CD4-positive, alpha-beta T cell treated with Interleukin-2 at 100 ng/mL for 4 hours (primary cell): ENCODE results near the gene ZNF775.

ENCODE experiments used
- DNase-seq: peaks from one replicate; pipeline ENCODE4 v3.0.0-alpha.2; 2020; ENCODE audit warnings: low spot score

Gene ZNF775

GRCh38 chr7:150378853-150379440 lies at the start of gene ZNF775:
ZNF775 (plus strand) TSS chr7:150379330; CDS start chr7:150388471, 9,141 bp downstream.
- peak; percentile 93 for DNase-seq

GRCh38 chr7:150329331-150330120 lies 49.6 kb upstream of the ZNF775 start:
- no peak for DNase-seq

- no peak for DNase-seq
Measured at GRCh38 chr7:150330211-150330885, 48.8 kb upstream of the ZNF775 start.

GRCh38 chr7:150332852-150333635 lies 46.1 kb upstream of the ZNF775 start:
- DNase-seq, result no peak

- DNase-seq, result no peak
Measured at GRCh38 chr7:150333659-150334058, 45.5 kb upstream of the ZNF775 start.

- no peak for DNase-seq
Measured at GRCh38 chr7:150334108-150334507, 45.0 kb upstream of the ZNF775 start.

- no peak for DNase-seq
Measured at GRCh38 chr7:150335108-150335773, 43.9 kb upstream of the ZNF775 start.

- DNase-seq, result no peak
Measured at GRCh38 chr7:150335774-150336112, 43.4 kb upstream of the ZNF775 start.

GRCh38 chr7:150336746-150337145 lies 42.4 kb upstream of the ZNF775 start:
- no peak for DNase-seq

GRCh38 chr7:150337179-150337578 lies 42.0 kb upstream of the ZNF775 start:
- DNase-seq, result no peak

GRCh38 chr7:150337659-150338081 lies 41.5 kb upstream of the ZNF775 start:
- DNase-seq, result no peak

- DNase-seq, result no peak
Measured at GRCh38 chr7:150338166-150338829, 40.8 kb upstream of the ZNF775 start.

GRCh38 chr7:150339409-150339809 lies 39.7 kb upstream of the ZNF775 start:
- no peak for DNase-seq

GRCh38 chr7:150340024-150340749 lies 38.9 kb upstream of the ZNF775 start:
- DNase-seq, result no peak

GRCh38 chr7:150340875-150341262 lies 38.3 kb upstream of the ZNF775 start:
- DNase-seq, result no peak

GRCh38 chr7:150341263-150342120 lies 37.6 kb upstream of the ZNF775 start, which contains the start of gene RARRES2:
RARRES2 (minus strand) TSS chr7:150341629; CDS start chr7:150340609, 1,020 bp downstream.
- no peak for DNase-seq

- no peak for DNase-seq
Measured at GRCh38 chr7:150342121-150342408, 37.1 kb upstream of the ZNF775 start.

GRCh38 chr7:150343225-150343624 lies 35.9 kb upstream of the ZNF775 start:
- DNase-seq, result no peak

GRCh38 chr7:150344299-150344698 lies 34.8 kb upstream of the ZNF775 start:
- DNase-seq, result no peak

- no peak for DNase-seq
Measured at GRCh38 chr7:150345012-150345411, 34.1 kb upstream of the ZNF775 start.
